Astrocyte of the cerebellum (primary cell): ENCODE measurements around the gene ITPK1.

Experiments used
- DNase-seq: peaks from one replicate; pipeline ENCODE4 v3.0.0-alpha.2; 2011; ENCODE audit warnings: low read depth
- H3K4me3 ChIP-seq: 2 replicates; pipeline ENCODE4 v1.5.1; 2011; ENCODE audit warnings: mild to moderate bottlenecking, low read depth, low read length, moderate library complexity
- CTCF ChIP-seq: IDR thresholded peaks from 2 replicates; pipeline ENCODE4 v1.5.1; 2012; ENCODE audit warnings: low read length, low read depth, moderate library complexity, mild to moderate bottlenecking; ENCODE audit errors: missing control alignments
- in situ Hi-C: cut with HindIII; loops from 2 replicates; pipeline ENCODE4 v1.10.0; 2017; ENCODE audit warnings: low sequenced_read_pairs

The ITPK1 gene

GRCh38 chr14:92926931-92927330, 188.8 kb downstream of the ITPK1 start:
- in situ Hi-C loops, result no loop called here
- TF ChIP-seq CTCF, result no peak
- DNase-seq, result no peak
- H3K4me3 ChIP-seq, result no peak overlapping the region

- in situ Hi-C loops, result no loop called here
- no peak for TF ChIP-seq CTCF
- H3K4me3 ChIP-seq, result no peak overlapping the region
- DNase-seq, result no peak
Measured at GRCh38 chr14:92926180-92926845, 189.4 kb downstream of the ITPK1 start.

- TF ChIP-seq CTCF, result no peak
- no peak overlapping the region for H3K4me3 ChIP-seq
- in situ Hi-C loops, result no loop called here
- DNase-seq, result no peak
Measured at GRCh38 chr14:92925446-92925845, 190.3 kb downstream of the ITPK1 start.

- in situ Hi-C loops, result no loop called here
- TF ChIP-seq CTCF, result no peak
- DNase-seq, result no peak
- no peak overlapping the region for H3K4me3 ChIP-seq
Measured at GRCh38 chr14:92924247-92924646, 191.5 kb downstream of the ITPK1 start.

- TF ChIP-seq CTCF, result no peak
- in situ Hi-C loops, result no loop called here
- no peak overlapping the region for H3K4me3 ChIP-seq
Measured at GRCh38 chr14:92923744-92924103, 192.0 kb downstream of the ITPK1 start.

GRCh38 chr14:92922883-92923743, 192.6 kb downstream of the ITPK1 start, which contains the start of gene CHGA:
Gene CHGA (plus strand): TSS chr14:92923150. CDS start chr14:92923360, 210 bp downstream.
- in situ Hi-C loops, result no loop called here
- no peak for DNase-seq
- H3K4me3 ChIP-seq, result no peak within 1 kb of the TSS
- no peak for TF ChIP-seq CTCF

More at GRCh38 chr14:92923744-92924103, 192.0 kb downstream of the ITPK1 start:
- DNase-seq, result no peak
